Loucy (cell line): ENCODE measurements around the gene PIK3CB.

Experiments
- CTCF ChIP-seq: fragments of 200-600 bp; sonication (generic); conservative IDR thresholded peaks from 2 replicates; pipeline ENCODE4 v1.5.1; 2014; ENCODE audit warnings: mild to moderate bottlenecking, antibody characterized with exemption, low read length
- EZH2phosphoT487 ChIP-seq: fragments of 200-600 bp; IDR thresholded peaks from 2 replicates; pipeline ENCODE4 v1.6.1; 2018; ENCODE audit warnings: antibody characterized with exemption, mild to moderate bottlenecking, moderate library complexity, borderline replicate concordance

DNA sequence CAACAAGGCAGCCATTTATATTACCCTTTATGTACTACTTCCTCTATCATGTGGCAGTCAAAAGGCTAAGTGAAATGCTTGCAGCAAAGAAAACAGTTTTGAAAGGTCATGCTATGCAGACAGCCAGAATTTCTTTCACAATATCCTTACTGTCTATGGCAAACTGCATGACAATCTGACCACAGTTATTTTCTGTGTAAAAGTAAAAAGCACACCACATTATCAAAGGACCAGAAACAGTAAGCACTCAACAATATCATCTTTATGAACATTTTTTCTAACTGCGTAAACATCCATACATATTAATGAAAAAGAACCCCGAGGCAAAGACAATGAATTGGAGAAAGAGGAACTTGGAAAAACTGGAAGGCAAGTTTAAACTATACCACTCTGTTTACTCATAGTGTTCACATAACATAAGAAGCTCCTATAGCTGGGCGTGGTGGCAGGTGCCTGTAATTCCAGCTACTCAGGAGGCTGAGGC, 47.9 kb downstream of the PIK3CB start:
- TF ChIP-seq CTCF (no peak), EZH2phosphoT487 (no peak)
